Neural crest cell (in vitro differentiated cells): ENCODE results near the gene MTUS2. TPM values are rescaled to one million over a fixed set of nuclear protein-coding genes. Genes with fewer than 3 reads are reported as not detected.

Experiments
- DNase-seq: peaks from one replicate; pipeline ENCODE4 v3.0.0; 2021; ENCODE audit warnings: low read depth, mixed read lengths, low spot score
- H3K27ac Mint-ChIP-seq: one replicate; pipeline ENCODE4 v1.8.0; 2021; ENCODE audit warnings: mild to moderate bottlenecking, mixed read lengths; ENCODE audit not compliant: unreplicated experiment
- H3K27me3 Mint-ChIP-seq: 2 replicates; pipeline ENCODE4 v1.8.0; 2021; ENCODE audit warnings: low read depth, mild to moderate bottlenecking, mixed read lengths
- H3K36me3 Mint-ChIP-seq: 2 replicates; pipeline ENCODE4 v1.8.0; 2021; ENCODE audit warnings: low read depth, mild to moderate bottlenecking, mixed read lengths
- H3K4me1 Mint-ChIP-seq: 2 replicates; pipeline ENCODE4 v1.8.0; 2021; ENCODE audit warnings: mixed read lengths
- H3K4me3 Mint-ChIP-seq: one replicate; pipeline ENCODE4 v1.8.0; 2021; ENCODE audit warnings: mild to moderate bottlenecking, mixed read lengths
- H3K9me3 Mint-ChIP-seq: 2 replicates; pipeline ENCODE4 v1.8.0; 2021; ENCODE audit warnings: mixed read lengths
- CTCF ChIP-seq: fragments of 200-600 bp; sonication (generic); conservative IDR thresholded peaks from 2 replicates; pipeline ENCODE4 v1.5.0; 2021; ENCODE audit warnings: antibody characterized with exemption, mild to moderate bottlenecking
- total RNA-seq: library from RNA; stranded (reverse); gene quantifications from 2 replicates; pipeline ENCODE4 v1.2.1, GENCODE V29; 2021

MTUS2 gene
- total RNA-seq, 1 donor from 2014 or later: 0.91 TPM

GRCh38 chr13:29551214-29551613 lies 731.1 kb downstream of the MTUS2 start:
- H3K4me3 Mint-ChIP-seq: no peak overlapping the region
- peaks cover 16% of the 10 kb centered on the region for H3K4me1 Mint-ChIP-seq
- H3K27ac Mint-ChIP-seq: no peak overlapping the region
- TF ChIP-seq CTCF: no peak
- no peaks in the 10 kb centered on the region for H3K27me3 Mint-ChIP-seq
- no peak for DNase-seq
- no peaks in the 10 kb centered on the region for H3K9me3 Mint-ChIP-seq
- peaks cover 15% of the 10 kb centered on the region for H3K36me3 Mint-ChIP-seq

Other genes starting within 250 kb of the MTUS2 start
- gene POMP, start 161.2 kb upstream of the MTUS2 start, total RNA-seq: 71.8 and 75.2 TPM in 2 replicates
- gene SLC46A3, start 101.4 kb upstream of the MTUS2 start, total RNA-seq: 0.75 and 0.82 TPM in 2 replicates